GM19240 (cell line): ENCODE measurements around the gene COL8A1.

Experiments used
- DNase-seq: peaks from one replicate; pipeline ENCODE4 v3.0.0; 2011; ENCODE audit warnings: low spot score; ENCODE audit not compliant: insufficient read length

COL8A1 gene

GRCh38 chr3:99639579-99639978 is 1.2 kb downstream of the COL8A1 start:
- no peak for DNase-seq

DNA sequence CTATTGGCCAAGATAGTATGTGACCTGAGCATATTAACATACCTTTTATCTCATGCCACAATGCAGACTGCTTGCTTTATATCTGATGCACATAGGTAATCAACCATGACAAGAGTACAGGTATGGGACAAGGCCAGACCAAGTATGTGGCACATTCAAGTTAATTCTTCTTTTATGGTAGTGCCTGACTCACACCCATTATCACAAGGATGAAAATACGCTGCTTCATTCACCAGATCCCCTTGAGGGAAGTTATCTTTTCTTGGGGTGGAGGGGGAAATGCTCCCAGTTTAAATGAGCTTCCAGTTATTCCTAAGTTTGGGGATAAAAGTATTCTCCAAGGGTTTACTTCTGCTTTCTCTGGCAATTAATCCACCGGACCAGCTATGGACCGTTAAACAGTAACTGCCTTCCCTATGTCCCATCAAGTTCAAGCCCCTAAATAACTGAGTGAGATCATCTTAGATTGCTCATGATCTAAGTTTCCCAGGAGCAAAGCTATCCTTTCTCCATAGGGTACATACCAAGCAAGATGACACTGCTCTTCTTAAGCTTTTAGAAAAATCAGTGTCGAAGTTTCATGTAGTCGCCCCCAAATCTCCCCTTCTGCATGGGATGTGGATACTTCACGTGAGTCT is 1.9 kb downstream of the COL8A1 start:
- no peak for DNase-seq

GRCh38 chr3:99641480-99641879 is 3.1 kb downstream of the COL8A1 start:
- DNase-seq = no peak

DNA sequence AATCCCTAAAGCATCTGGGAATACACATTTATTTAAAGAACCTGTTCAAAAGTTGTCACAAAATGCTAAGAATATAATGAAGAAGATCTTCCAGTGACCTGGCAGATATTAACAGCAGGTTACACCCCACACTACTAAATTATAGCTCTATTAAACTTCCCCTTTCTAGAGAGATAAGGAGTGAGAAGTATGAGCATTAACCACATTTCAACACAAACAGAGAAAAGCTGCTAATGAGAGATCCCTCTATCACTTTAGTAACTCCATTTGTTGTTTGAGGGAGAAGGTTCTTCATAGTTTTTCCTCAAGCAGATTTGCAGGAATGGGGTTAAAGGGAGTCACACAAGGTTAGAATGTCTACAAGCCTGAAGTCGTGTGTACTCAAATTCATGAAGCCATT is 3.6 kb downstream of the COL8A1 start:
- DNase-seq = no peak

GRCh38 chr3:99644017-99644416 is 5.6 kb downstream of the COL8A1 start:
- DNase-seq = no peak

DNA sequence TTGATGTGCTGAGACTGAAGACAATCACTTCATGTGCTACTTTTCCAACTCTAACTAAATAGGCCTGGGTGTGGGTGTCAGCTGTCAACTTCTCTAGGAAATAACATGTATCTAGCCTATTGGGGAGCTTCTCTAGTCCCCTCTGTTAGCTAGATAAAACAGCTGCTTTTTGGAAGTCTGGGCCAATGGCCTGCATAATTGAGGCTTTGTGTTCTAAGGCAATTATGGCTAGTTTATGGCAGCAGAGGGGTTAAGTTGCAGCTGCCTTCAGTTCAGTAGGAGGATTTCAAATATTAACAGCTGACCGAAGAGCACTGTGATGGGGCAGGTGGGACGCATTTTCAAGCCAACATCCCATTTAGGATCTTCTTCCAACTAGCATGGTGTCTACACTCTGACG is 6.4 kb downstream of the COL8A1 start:
- no peak for DNase-seq

GRCh38 chr3:99645277-99646106 is 7.1 kb downstream of the COL8A1 start:
- DNase-seq = no peak

GRCh38 chr3:99646107-99646435 is 7.7 kb downstream of the COL8A1 start:
- no peak for DNase-seq

GRCh38 chr3:99647081-99647480 is 8.7 kb downstream of the COL8A1 start:
- DNase-seq = no peak

DNA sequence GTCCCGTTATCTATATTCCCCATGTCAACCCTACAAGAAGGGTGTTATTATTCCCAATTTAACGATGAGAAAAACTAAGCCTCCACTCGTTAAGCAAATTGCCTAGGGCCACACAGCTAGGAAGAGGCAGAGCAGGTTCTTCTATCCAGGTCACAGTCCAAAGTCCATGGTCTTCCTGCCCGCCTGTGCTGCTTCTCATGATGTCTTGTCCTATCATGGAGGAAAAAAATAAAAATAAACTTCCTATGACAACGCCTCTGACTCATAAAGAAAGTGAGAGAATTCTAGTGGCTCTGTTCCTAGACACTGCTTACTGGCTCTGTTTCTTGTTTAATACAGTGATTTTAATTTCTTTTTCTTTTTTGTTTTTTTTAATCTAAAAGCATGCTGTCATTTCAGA is 9.7 kb downstream of the COL8A1 start:
- DNase-seq = no peak

DNA sequence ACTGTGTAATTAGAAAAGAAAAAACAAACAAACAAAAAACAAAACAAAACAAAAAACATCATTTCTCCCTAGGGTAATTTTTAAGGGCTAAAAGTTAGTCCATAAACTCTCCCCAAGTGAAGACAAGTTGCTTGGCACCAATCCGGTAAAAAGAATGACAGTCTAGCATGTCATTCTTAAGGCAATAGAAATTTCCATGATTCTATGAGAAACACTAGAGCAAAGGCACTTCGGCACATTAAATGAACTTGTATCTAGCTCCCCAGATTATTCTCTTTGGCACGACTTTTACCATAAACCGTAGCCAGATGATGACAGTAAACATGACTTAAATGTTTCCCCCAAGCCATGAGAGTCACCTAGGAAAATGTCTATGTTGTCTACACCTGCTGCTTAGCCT is 10.1 kb downstream of the COL8A1 start:
- no peak for DNase-seq

GRCh38 chr3:99651531-99651930 is 13.1 kb downstream of the COL8A1 start:
- DNase-seq = no peak

DNA sequence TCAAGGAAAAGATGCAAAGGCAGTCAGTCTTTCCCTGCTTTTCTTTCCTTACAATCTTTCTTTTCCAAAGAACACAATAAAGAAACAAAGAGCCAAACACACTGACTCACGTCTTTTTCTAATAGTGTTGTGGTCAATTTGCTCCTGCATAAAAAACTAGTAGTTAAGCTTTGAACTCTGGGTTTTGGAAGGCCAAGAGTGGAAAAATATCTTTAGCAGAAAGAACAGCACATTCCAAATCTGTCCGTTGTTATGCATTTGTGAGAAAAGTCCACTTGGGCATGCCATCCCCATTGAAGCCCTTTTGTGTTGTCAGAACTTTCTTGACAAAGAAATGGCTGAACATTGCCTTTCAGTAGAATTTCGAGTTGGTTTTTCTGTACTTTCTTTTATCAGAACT is 18.2 kb downstream of the COL8A1 start:
- DNase-seq = no peak

DNA sequence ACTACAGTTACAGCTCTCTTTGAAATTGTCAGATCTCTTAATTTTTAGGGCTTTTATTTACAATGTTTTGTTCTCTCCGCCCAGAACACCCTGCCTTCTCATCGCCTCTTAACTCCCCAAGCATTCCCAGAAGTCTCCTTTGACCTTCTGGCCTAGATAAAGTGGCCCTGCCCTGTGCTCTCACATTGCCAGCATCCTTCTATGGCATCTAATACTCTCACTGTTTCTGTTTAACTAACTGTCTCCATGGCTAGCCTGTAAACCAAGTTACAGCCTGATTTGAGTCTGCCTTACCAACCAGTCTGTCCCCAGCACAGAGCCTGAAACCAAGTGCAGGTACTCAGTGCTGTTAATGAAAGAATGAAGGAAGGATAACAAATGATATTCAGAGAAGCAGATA is 19.9 kb downstream of the COL8A1 start:
- DNase-seq = no peak

DNA sequence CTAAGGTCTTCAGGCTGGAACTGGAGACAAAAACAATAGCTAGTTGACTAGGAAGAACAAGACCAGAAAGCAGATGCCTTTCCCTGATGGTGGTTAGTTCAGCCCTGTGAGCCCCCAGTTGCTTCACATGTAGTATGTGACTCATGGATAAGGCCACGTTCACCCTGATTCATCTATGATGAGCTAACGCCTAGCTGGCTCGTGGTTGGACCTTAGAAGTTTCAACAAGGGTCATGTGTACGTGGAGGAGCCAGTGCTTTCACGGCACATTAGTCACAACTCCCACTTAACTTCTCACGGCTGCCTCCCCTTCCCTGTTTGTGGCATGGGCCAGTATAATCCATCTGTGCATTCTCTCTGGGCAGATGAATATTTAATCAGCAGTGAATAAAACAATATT is 20.6 kb downstream of the COL8A1 start:
- DNase-seq = no peak

GRCh38 chr3:99659951-99660350 is 21.6 kb downstream of the COL8A1 start:
- no peak for DNase-seq

GRCh38 chr3:99662838-99663570 is 24.6 kb downstream of the COL8A1 start:
- no peak for DNase-seq

- no peak for DNase-seq
Observed at GRCh38 chr3:99663977-99664376, 25.6 kb downstream of the COL8A1 start.

DNA sequence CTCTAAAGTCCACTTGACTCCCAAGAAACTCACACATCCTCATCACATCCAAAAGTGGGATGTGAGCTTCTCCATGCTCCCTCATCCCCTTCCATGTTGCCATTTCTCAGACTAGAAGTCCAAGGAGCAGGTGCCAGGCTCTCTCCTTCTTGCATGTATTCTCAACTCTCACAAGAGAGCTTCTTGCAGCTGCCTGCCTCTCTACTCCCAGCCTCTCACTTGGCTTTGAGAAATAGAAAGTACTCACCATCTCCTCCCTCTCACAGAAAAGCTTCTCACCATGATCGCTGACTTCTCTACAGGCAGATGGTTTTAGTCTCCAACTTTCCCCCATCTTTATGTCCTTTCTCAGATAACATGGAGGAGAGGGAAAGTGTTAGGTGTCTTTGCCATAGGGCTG is 26.6 kb downstream of the COL8A1 start:
- no peak for DNase-seq

GRCh38 chr3:99666201-99666600 is 27.8 kb downstream of the COL8A1 start:
- DNase-seq = no peak

- DNase-seq = no peak
Observed at GRCh38 chr3:99668044-99668443, 29.6 kb downstream of the COL8A1 start.

DNA sequence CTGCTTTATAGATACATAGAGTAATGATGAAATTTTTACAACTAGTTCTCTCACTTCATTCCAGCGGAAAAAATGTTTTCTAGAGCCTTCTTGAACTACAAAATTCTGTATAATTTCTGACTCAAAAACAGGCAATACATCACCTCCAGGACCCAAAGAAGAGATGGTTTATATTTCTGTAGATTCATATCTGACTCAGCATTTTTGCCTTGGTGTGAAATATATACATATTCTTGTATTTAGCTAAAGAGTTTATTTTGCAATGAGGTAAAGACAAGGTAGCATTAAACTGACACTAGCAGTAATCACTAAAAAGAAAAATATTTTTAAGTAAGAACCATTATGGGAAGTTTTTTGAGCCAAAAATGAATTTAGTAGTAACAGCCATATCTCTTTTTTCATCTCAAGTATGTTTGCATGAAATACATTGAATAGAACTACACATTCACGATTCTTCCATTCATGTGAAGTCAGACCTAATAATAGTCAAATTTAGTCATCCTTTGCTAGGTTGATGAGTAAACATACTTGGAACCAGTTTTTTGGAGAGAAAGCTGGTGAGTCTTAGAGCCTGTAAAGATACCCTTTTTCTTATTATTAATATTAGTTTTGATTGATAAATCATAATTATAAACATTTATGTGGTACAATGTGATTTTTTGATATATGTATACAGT is 31.6 kb downstream of the COL8A1 start:
- no peak for DNase-seq
